Upper lobe of right lung (tissue), 1 donor: Measurements from ENCODE around the gene C2orf81. TPM values are rescaled to one million over a fixed set of nuclear protein-coding genes. Genes with fewer than 3 reads are reported as not detected.
"Not testable (repeated sequence)": the region's sequence is repeated elsewhere in the genome, so short reads cannot be mapped to it uniquely, and the experiment has no call there.

Experiments
- ATAC-seq: fragments of 200-7000 bp; cut with Tn5 transposase; one replicate; pipeline ENCODE4 v1.9.1; 2020; ENCODE audit warnings: mild to moderate bottlenecking, moderate library complexity
- DNase-seq: peaks from one replicate; pipeline ENCODE4 v3.0.0-alpha.2; 2020
- H3K27ac ChIP-seq: fragments of 200-600 bp; one replicate; pipeline ENCODE4 v1.8.0; 2022
- H3K27me3 ChIP-seq: fragments of 200-600 bp; one replicate; pipeline ENCODE4 v1.8.0; 2022; ENCODE audit warnings: mild to moderate bottlenecking
- H3K36me3 ChIP-seq: fragments of 200-600 bp; one replicate; pipeline ENCODE4 v1.8.0; 2022
- H3K4me1 ChIP-seq: fragments of 200-600 bp; one replicate; pipeline ENCODE4 v1.8.0; 2022
- H3K4me3 ChIP-seq: fragments of 200-600 bp; one replicate; pipeline ENCODE4 v1.8.0; 2022; ENCODE audit warnings: mild to moderate bottlenecking
- H3K9me3 ChIP-seq: fragments of 200-600 bp; one replicate; pipeline ENCODE4 v1.8.0; 2022
- CTCF ChIP-seq: fragments of 200-600 bp; IDR thresholded peaks from one replicate; pipeline ENCODE4 v1.8.0; 2022; ENCODE audit warnings: antibody characterized with exemption
- intact Hi-C: fragments of 100-400 bp; cut with DNase I; formaldehyde crosslinking; loops from one replicate; pipeline ENCODE4 v1.11.0; 2022
- total RNA-seq: library from RNA; stranded (reverse); fragmentation: NEBNext Ultra II Directional; extraction: Animal tissue kit (Norgen Biotek cat#: 25700); gene quantifications from one replicate; pipeline ENCODE4 v1.2.1, GENCODE V29; 2021
- donor health status: DM: no; HTN: yes; CAD: no; lungs with severe emphysema.

C2orf81 gene
- total RNA-seq, 1 donor from 2014 or later, result 2.1 TPM

DNA sequence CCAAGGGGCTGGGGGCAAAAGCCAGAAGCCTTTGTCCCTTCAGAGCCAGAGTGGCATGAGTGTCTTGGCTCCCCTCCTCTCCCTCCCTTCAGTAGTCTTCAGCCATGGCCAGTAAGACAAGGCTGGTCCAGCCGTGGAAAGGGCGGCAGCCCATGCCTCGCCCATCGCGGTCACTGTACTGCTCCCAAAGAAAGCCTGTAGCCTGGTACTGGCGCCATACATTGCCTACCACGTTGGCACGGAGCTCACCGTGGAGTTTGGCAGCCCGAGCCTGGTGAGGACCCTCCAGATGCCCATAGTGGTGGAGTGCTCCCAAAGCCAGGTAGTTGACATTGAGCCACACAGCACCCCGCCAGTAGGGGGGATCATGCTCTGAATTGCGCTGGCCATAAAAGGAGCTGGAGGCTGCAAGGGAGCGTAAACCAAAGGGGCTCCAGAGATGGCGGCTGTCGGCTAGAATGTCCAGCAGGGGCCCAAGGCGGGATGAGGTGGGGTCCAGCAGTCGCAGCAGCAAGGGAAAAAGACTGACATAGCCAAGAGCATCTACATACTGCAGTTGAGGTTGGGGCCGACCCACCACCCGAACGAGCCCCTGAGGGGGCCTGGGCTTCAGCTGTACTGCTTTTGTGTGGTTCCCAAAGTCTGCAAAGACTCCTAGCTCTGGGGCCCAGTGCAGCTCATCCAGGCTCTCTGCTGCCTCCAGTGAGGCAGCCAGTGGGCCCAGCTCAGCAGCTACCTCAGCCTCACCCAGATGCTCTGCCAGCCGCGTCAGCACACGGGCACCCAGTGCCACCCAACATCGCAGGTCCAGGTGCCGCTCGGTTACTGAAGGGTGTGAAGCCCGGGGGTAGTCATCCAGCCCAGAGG is 40.0 kb upstream of the C2orf81 start:
- Histone ChIP-seq H3K4me3 (no peak overlapping the region), H3K27me3 (no peaks in the 10 kb centered on the region), H3K9me3 (no peaks in the 10 kb centered on the region), H3K4me1 (peaks cover 32% of the 10 kb centered on the region), H3K36me3 (peaks cover 22% of the 10 kb centered on the region), H3K27ac (no peak overlapping the region)
- DNase-seq (no peak), ATAC-seq (no peak)
- intact Hi-C loops, result no loop called here
- no peak for TF ChIP-seq CTCF

GRCh38 chr2:74460187-74460586 is 38.8 kb upstream of the C2orf81 start:
- H3K27me3 ChIP-seq, H3K27ac ChIP-seq, intact Hi-C loops, H3K4me3 ChIP-seq, H3K9me3 ChIP-seq, ATAC-seq, DNase-seq: not testable (repeated sequence)
- Histone ChIP-seq H3K36me3 (peaks cover 22% of the 10 kb centered on the region), H3K4me1 (peaks cover 38% of the 10 kb centered on the region)

GRCh38 chr2:74459503-74460118 is 38.2 kb upstream of the C2orf81 start:
- H3K27ac ChIP-seq, DNase-seq, ATAC-seq, H3K9me3 ChIP-seq, H3K27me3 ChIP-seq, intact Hi-C loops: not testable (repeated sequence)
- Histone ChIP-seq H3K4me1 (peaks cover 39% of the 10 kb centered on the region), H3K36me3 (peaks cover 22% of the 10 kb centered on the region), H3K4me3 (peak overlapping the region; percentile 90)

GRCh38 chr2:74458938-74459363 is 37.5 kb upstream of the C2orf81 start:
- H3K36me3 ChIP-seq, result peaks cover 22% of the 10 kb centered on the region
- no peaks in the 10 kb centered on the region for H3K9me3 ChIP-seq
- DNase-seq, result no peak
- TF ChIP-seq CTCF, result no peak
- intact Hi-C loops, result no loop called here
- H3K27me3 ChIP-seq, result no peaks in the 10 kb centered on the region
- peaks cover 35% of the 10 kb centered on the region for H3K4me1 ChIP-seq
- H3K27ac ChIP-seq, result peak overlapping the region; percentile 80
- no peak for ATAC-seq
- H3K4me3 ChIP-seq, result peak overlapping the region; percentile 90

DNA sequence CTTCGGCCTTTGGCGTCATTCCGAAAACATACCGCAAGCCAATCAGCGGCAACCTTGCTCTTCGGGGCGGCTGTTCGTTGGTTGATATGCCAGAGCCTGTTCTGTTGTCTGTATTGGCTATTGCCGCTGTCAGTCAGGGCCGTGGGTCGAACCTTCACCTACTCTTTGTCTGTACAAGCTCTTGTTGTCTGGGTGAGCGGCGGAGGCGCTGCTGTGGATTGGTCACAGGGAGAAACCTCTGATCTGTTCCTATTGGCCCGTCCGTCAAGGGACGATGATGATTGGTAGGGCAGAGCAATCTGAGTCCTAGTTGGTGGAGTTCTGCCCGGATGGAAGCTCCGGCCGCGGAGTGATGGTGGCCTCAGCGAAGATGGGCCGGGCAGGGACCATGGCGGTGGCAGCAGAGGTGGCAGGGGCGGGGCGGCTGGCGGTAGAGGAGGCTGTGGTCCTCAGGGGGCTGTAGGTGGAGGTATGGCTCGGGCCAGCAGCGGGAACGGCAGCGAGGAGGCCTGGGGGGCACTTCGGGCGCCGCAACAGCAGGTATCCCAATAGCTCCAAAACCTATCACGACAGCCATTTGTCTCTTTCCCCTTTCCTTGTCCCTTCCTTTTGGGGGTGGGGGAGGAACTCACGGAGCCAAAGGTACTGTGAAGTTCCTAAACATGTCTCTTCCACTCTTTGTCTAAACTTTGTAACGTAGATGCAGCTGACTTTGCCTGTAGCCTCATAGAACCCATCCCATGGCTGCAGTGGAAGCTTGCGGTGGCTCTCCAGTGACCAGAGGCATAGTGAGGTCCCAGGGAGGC is 36.9 kb upstream of the C2orf81 start, which contains the start of gene WBP1:
TSS of gene WBP1 (plus strand) at position 307 of the 806 bp plus-strand sequence. CDS start at position 472, 165 bp downstream.
- intact Hi-C loops, result no loop called here
- peak within 1 kb of the TSS; percentile 97 for H3K27ac ChIP-seq
- H3K4me1 ChIP-seq, result peaks cover 33% of the 10 kb centered on the region
- ATAC-seq (peak; percentile 94), DNase-seq (peak; percentile 99)
- no peaks in the 10 kb centered on the region for H3K9me3 ChIP-seq
- H3K36me3 ChIP-seq, result peaks cover 22% of the 10 kb centered on the region
- no peak for TF ChIP-seq CTCF
- peak within 1 kb of the TSS; percentile 90 for H3K4me3 ChIP-seq
- no peaks in the 10 kb centered on the region for H3K27me3 ChIP-seq

DNA sequence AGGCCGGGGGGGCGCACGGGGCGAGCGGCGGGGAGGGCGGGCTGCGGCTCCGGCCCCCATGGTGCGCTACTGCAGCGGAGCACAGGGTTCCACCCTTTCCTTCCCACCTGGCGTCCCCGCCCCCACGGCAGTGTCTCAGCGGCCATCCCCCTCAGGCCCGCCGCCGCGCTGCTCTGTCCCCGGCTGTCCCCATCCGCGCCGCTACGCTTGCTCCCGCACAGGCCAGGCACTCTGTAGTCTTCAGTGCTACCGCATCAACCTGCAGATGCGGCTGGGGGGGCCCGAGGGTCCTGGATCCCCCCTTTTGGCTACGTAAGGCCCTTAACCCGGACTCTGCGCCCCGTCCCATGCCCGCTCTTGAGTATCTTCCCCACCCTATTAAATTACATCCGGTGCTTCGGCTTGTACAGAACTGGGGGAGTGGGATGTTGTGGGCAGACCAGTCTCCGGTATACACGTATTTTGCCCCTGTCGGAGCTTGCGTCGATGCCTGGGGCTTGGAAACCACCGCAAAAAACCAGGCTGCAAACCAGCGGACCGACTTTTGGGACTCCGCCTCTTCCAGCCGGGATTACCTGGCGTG is 36.2 kb upstream of the C2orf81 start:
- DNase-seq, result peak; percentile 87
- Histone ChIP-seq H3K4me1 (peaks cover 33% of the 10 kb centered on the region), H3K4me3 (peak overlapping the region; percentile 90), H3K9me3 (no peaks in the 10 kb centered on the region), H3K36me3 (peaks cover 17% of the 10 kb centered on the region), H3K27me3 (no peaks in the 10 kb centered on the region), H3K27ac (peak overlapping the region; percentile 97)
- ATAC-seq, result peak; percentile 43
- intact Hi-C loops, result no loop called here
- no peak for TF ChIP-seq CTCF
